HUES48 (cell line): ENCODE results near the gene AP3S1.

Experiments
- H3K27ac ChIP-seq: one replicate; pipeline ENCODE4 v1.7.0; 2013; ENCODE audit warnings: low read depth, low read length, inconsistent platforms
- H3K27me3 ChIP-seq: 2 replicates; pipeline ENCODE4 v1.6.1; 2013; ENCODE audit warnings: mild to moderate bottlenecking, low read length; ENCODE audit not compliant: control insufficient read depth, insufficient read depth
- H3K36me3 ChIP-seq: 2 replicates; pipeline ENCODE4 v1.6.1; 2013; ENCODE audit warnings: low read length; ENCODE audit not compliant: control insufficient read depth, insufficient read depth
- H3K4me1 ChIP-seq: 2 replicates; pipeline ENCODE4 v1.6.1; 2013; ENCODE audit warnings: mild to moderate bottlenecking, low read length; ENCODE audit not compliant: control insufficient read depth, insufficient read depth
- H3K4me3 ChIP-seq: 2 replicates; pipeline ENCODE4 v1.5.1; 2013; ENCODE audit warnings: mild to moderate bottlenecking, low read depth, low read length
- H3K9ac ChIP-seq: 2 replicates; pipeline ENCODE4 v1.6.1; 2013; ENCODE audit warnings: mild to moderate bottlenecking, low read depth, low read length, moderate library complexity
- H3K9me3 ChIP-seq: 2 replicates; pipeline ENCODE4 v1.6.1; 2013; ENCODE audit warnings: low read length; ENCODE audit not compliant: control insufficient read depth, insufficient read depth

The AP3S1 gene

DNA sequence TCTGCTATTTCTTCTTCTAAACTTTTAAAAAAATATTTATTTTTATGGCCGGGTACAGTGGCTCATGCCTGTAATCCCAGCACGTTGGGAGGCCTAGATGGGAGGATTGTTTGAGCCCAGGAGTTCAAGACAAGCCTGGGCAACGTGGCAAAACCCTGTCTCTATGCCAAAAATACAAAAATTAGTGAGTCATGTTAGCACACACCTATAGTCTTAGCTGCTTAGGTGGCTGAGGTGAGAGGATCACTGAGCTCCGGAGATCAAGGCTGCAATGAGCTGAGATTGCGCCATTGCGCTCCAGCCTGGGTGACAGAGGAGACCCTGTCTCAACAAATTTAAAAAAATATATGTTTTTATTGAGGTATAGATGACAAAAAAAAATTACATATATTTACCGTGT lies 5.6 kb downstream of the AP3S1 start:
- no peaks in the 10 kb centered on the region for H3K36me3 ChIP-seq
- H3K27me3 ChIP-seq: peaks cover 11% of the 10 kb centered on the region
- no peak overlapping the region for H3K27ac ChIP-seq
- no peak overlapping the region for H3K9ac ChIP-seq
- no peaks in the 10 kb centered on the region for H3K9me3 ChIP-seq
- H3K4me1 ChIP-seq: 0 out of 2 replicates have a peak, but pooled peaks cover 10% of the 10 kb centered on the region
- no peak overlapping the region for H3K4me3 ChIP-seq

- no peak overlapping the region for H3K4me3 ChIP-seq
- H3K4me1 ChIP-seq: 0 out of 2 replicates have a peak, but pooled peaks cover 6% of the 10 kb centered on the region
- H3K27me3 ChIP-seq: no peaks in the 10 kb centered on the region
- no peaks in the 10 kb centered on the region for H3K36me3 ChIP-seq
- H3K9ac ChIP-seq: no peak overlapping the region
- no peak overlapping the region for H3K27ac ChIP-seq
- H3K9me3 ChIP-seq: 0 out of 2 replicates have a peak, but pooled peaks cover 5% of the 10 kb centered on the region
Measured at GRCh38 chr5:115849258-115849798, 7.6 kb downstream of the AP3S1 start.

DNA sequence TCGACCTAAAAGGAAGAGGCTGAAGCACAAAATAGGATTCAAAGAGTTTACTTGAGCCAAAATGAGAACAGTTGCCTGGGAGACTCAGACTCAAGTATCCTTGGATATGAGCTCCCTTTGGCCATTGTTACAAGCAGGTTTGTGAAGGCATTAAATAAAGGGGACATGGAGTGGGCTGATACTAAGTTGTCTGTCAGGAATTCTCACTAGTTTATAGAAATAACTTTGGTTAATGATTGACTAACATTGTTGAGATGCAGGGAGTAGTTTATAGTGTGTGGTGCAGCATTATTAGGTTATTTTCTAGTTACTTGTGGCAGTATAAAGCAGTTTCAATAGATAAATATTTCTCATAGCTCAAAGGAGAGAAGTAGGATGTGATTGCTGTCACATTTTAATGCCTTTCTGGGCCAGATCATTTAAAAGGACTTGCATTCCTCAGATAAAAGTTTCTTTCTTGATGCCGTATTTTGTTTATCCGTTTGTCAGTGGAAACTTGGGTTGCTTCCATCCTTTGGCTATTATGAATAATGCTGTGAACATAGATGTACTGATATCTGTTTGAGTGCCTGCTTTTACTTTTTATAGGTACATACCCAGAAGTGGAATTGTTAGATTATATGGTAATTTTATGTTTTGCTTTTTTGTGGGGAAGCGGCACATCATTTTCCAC lies 9.1 kb downstream of the AP3S1 start:
- H3K27me3 ChIP-seq: no peaks in the 10 kb centered on the region
- 0 out of 2 replicates have a peak, but pooled peaks cover 6% of the 10 kb centered on the region for H3K4me1 ChIP-seq
- 0 out of 2 replicates have a peak, but pooled peaks cover 5% of the 10 kb centered on the region for H3K9me3 ChIP-seq
- no peak overlapping the region for H3K4me3 ChIP-seq
- no peaks in the 10 kb centered on the region for H3K36me3 ChIP-seq
- H3K27ac ChIP-seq: no peak overlapping the region
- no peak overlapping the region for H3K9ac ChIP-seq

- Histone ChIP-seq H3K4me1 (peaks cover 22% of the 10 kb centered on the region), H3K36me3 (no peaks in the 10 kb centered on the region), H3K9ac (no peak overlapping the region), H3K4me3 (no peak overlapping the region), H3K27me3 (no peaks in the 10 kb centered on the region), H3K27ac (no peak overlapping the region), H3K9me3 (0 out of 2 replicates have a peak, but pooled peaks cover 5% of the 10 kb centered on the region)
Measured at GRCh38 chr5:115854139-115854538, 12.4 kb downstream of the AP3S1 start.

GRCh38 chr5:115855959-115856358 lies 14.2 kb downstream of the AP3S1 start:
- H3K36me3 ChIP-seq: no peaks in the 10 kb centered on the region
- no peaks in the 10 kb centered on the region for H3K27me3 ChIP-seq
- no peak overlapping the region for H3K27ac ChIP-seq
- H3K9me3 ChIP-seq: 0 out of 2 replicates have a peak, but pooled peaks cover 5% of the 10 kb centered on the region
- no peak overlapping the region for H3K4me3 ChIP-seq
- no peak overlapping the region for H3K9ac ChIP-seq
- H3K4me1 ChIP-seq: peaks cover 22% of the 10 kb centered on the region

GRCh38 chr5:115857057-115857479 lies 15.3 kb downstream of the AP3S1 start:
- no peaks in the 10 kb centered on the region for H3K36me3 ChIP-seq
- H3K4me1 ChIP-seq: peaks cover 15% of the 10 kb centered on the region
- no peaks in the 10 kb centered on the region for H3K27me3 ChIP-seq
- H3K27ac ChIP-seq: no peak overlapping the region
- no peak overlapping the region for H3K9ac ChIP-seq
- H3K9me3 ChIP-seq: 0 out of 2 replicates have a peak, but pooled peaks cover 5% of the 10 kb centered on the region
- no peak overlapping the region for H3K4me3 ChIP-seq

DNA sequence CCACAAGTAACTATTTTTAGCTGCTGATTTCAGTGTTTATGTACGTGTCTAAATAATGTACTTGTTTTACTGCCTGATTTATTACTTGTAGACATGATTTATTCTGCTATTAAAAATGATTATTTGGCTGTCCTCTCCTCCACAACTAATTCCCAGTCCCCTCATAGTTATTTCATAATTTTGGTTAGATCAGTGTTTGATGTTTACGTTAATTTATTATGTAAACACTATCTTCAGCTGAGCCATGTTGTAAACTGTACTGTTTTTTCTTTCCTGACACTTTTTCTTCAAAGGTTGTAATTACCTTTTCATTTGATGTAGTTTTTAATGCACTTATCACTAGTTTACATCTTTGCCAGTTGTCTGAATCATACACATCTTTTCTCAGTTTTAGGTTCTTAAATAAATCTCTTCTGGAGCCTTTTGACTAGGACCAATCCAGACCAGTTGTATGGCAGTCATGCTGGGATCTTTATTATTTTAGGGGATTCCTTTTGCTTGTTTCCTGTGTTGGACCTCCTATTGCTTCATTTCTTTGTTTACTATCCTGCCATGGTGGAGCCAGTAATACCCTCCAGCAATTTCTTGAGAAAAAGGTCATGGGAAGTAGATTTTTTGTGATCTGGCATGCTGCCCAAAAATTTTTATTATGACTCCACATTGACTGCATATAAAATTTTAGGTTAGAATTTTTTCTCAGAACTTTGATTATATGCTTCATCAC lies 16.1 kb downstream of the AP3S1 start:
- H3K27me3 ChIP-seq: no peaks in the 10 kb centered on the region
- H3K27ac ChIP-seq: no peak overlapping the region
- H3K9ac ChIP-seq: no peak overlapping the region
- 0 out of 2 replicates have a peak, but pooled peaks cover 5% of the 10 kb centered on the region for H3K9me3 ChIP-seq
- H3K4me1 ChIP-seq: peaks cover 15% of the 10 kb centered on the region
- no peaks in the 10 kb centered on the region for H3K36me3 ChIP-seq
- H3K4me3 ChIP-seq: no peak overlapping the region

- H3K36me3 ChIP-seq: no peaks in the 10 kb centered on the region
- no peak overlapping the region for H3K27ac ChIP-seq
- H3K27me3 ChIP-seq: no peaks in the 10 kb centered on the region
- H3K4me3 ChIP-seq: no peak overlapping the region
- H3K9ac ChIP-seq: no peak overlapping the region
- H3K4me1 ChIP-seq: peaks cover 15% of the 10 kb centered on the region
- 0 out of 2 replicates have a peak, but pooled peaks cover 2% of the 10 kb centered on the region for H3K9me3 ChIP-seq
Measured at GRCh38 chr5:115858396-115858795, 16.7 kb downstream of the AP3S1 start.

DNA sequence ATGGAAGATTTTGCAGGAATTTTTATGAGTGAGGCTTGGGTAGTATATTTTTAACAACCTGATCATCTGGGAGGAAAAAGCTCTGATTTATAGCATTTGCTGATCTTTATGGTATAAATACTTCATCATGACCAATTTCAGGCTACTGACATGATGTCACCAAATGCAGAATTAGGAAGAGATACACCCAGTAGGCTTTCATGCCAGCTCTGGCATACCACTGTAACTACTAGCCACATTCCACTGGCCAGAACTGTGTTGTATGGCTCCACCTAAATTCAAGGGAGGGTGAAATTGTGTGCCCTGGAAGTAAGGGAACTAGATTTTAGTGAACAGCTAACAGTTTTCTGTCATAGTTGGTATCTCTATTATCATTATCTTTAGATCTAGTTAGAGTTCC lies 17.6 kb downstream of the AP3S1 start:
- no peak overlapping the region for H3K4me3 ChIP-seq
- no peaks in the 10 kb centered on the region for H3K36me3 ChIP-seq
- peaks cover 15% of the 10 kb centered on the region for H3K4me1 ChIP-seq
- no peaks in the 10 kb centered on the region for H3K9me3 ChIP-seq
- no peaks in the 10 kb centered on the region for H3K27me3 ChIP-seq
- no peak overlapping the region for H3K27ac ChIP-seq
- no peak overlapping the region for H3K9ac ChIP-seq

- no peaks in the 10 kb centered on the region for H3K27me3 ChIP-seq
- no peaks in the 10 kb centered on the region for H3K9me3 ChIP-seq
- H3K27ac ChIP-seq: no peak overlapping the region
- H3K4me3 ChIP-seq: no peak overlapping the region
- H3K36me3 ChIP-seq: peaks cover 11% of the 10 kb centered on the region; the same call in 1 of the 2 replicates
- no peak overlapping the region for H3K9ac ChIP-seq
- peaks cover 5% of the 10 kb centered on the region; the same call in 1 of the 2 replicates for H3K4me1 ChIP-seq
Measured at GRCh38 chr5:115869256-115869795, 27.6 kb downstream of the AP3S1 start.
